MCF 10A (cell line): ENCODE data around the gene TBXAS1. TPM values are rescaled to one million over a fixed set of nuclear protein-coding genes. Genes with fewer than 3 reads are reported as not detected.

Experiments used
- BruUV-seq: library from RNA; stranded (reverse); fragments of 400-500 nt; replicated peaks from 2 replicates; lab custom pipeline; 2021; lab: Mats Ljungman, UMichigan
- CTCF ChIA-PET: fragments of 300-600 bp; sonication (Branson Sonifier 250); formaldehyde crosslinking; extraction: SDS; loops from one replicate; lab custom pipeline; 2021; ENCODE audit warnings: antibody characterized with exemption, inconsistent platforms; lab: Yijun Ruan, JAX
- POLR2A ChIA-PET: fragments of 300-600, 350-650 bp; sonication (Branson Sonifier 250); formaldehyde crosslinking; extraction: SDS; loops from one replicate; lab custom pipeline; 2020; ENCODE audit warnings: antibody characterized with exemption, inconsistent platforms; lab: Yijun Ruan, JAX
- DNase-seq: peaks from one replicate; pipeline ENCODE4 v3.0.0-alpha.2; 2018; ENCODE audit not compliant: unreplicated experiment
- H3K27ac Mint-ChIP-seq: one replicate; pipeline ENCODE4 v1.8.0; 2022; ENCODE audit warnings: mild to moderate bottlenecking, low read depth, mixed read lengths; ENCODE audit not compliant: unreplicated experiment
- H3K27me3 Mint-ChIP-seq: one replicate; pipeline ENCODE4 v1.8.0; 2022; ENCODE audit warnings: mixed read lengths; ENCODE audit not compliant: insufficient read depth, unreplicated experiment
- H3K36me3 Mint-ChIP-seq: one replicate; pipeline ENCODE4 v1.8.0; 2022; ENCODE audit warnings: mild to moderate bottlenecking, moderate library complexity, mixed read lengths; ENCODE audit not compliant: insufficient read depth, unreplicated experiment
- H3K4me1 Mint-ChIP-seq: one replicate; pipeline ENCODE4 v1.8.0; 2022; ENCODE audit warnings: mixed read lengths; ENCODE audit not compliant: insufficient read depth, unreplicated experiment
- H3K4me3 Mint-ChIP-seq: one replicate; pipeline ENCODE4 v1.8.0; 2022; ENCODE audit warnings: mild to moderate bottlenecking, moderate library complexity, mixed read lengths; ENCODE audit not compliant: unreplicated experiment
- H3K9me3 Mint-ChIP-seq: one replicate; pipeline ENCODE4 v1.8.0; 2022; ENCODE audit warnings: mixed read lengths; ENCODE audit not compliant: unreplicated experiment
- intact Hi-C: fragments of 100-400 bp; cut with micrococcal nuclease; formaldehyde crosslinking; loops from 2 replicates; pipeline ENCODE4 v1.14.1; 2022
- total RNA-seq: library from RNA; stranded (reverse); gene quantifications from 2 replicates; pipeline ENCODE4 v1.2.3, GENCODE V29; 2022
- TF ChIP-seq, protein P1 (sequence below): fragments of 200-600 bp; IDR thresholded peaks from one replicate; pipeline ENCODE4 v1.8.0; 2022; ENCODE audit warnings: antibody characterized with exemption, mild to moderate bottlenecking; ENCODE audit not compliant: unreplicated experiment

The TBXAS1 gene
- total RNA-seq, 1 experiment from 2014 or later: 1.5 TPM

DNA sequence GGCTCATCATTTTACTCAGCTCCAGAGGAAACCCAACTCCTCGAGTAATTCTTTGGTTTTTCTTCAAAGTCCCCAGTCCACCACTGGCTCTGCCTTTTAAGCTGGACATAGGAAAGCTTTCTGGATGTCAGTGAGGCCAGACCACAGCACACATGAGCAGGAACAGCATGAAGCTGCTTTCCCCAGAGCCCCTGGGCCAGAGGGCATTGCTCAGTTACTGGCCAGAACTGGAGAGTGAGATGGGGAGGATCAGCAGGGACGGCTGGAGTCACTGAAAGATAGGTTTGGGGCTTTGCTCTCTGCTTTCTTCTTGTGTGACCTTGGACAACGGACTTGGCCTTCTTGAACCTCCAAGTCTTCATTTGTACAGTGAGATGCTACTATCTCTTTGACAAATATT, 190.5 kb downstream of the TBXAS1 start:
- Mint-ChIP-seq H3K27ac (no peak overlapping the region), H3K4me3 (no peak overlapping the region), H3K36me3 (peaks cover 19% of the 10 kb centered on the region), H3K9me3 (no peaks in the 10 kb centered on the region), H3K27me3 (no peaks in the 10 kb centered on the region), H3K4me1 (no peaks in the 10 kb centered on the region)
- no TSS peak for BruUV-seq
- no peak for DNase-seq
- TF ChIP-seq, protein P1, sequence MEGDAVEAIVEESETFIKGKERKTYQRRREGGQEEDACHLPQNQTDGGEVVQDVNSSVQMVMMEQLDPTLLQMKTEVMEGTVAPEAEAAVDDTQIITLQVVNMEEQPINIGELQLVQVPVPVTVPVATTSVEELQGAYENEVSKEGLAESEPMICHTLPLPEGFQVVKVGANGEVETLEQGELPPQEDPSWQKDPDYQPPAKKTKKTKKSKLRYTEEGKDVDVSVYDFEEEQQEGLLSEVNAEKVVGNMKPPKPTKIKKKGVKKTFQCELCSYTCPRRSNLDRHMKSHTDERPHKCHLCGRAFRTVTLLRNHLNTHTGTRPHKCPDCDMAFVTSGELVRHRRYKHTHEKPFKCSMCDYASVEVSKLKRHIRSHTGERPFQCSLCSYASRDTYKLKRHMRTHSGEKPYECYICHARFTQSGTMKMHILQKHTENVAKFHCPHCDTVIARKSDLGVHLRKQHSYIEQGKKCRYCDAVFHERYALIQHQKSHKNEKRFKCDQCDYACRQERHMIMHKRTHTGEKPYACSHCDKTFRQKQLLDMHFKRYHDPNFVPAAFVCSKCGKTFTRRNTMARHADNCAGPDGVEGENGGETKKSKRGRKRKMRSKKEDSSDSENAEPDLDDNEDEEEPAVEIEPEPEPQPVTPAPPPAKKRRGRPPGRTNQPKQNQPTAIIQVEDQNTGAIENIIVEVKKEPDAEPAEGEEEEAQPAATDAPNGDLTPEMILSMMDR: no peak
- intact Hi-C loops: no loop called here
- ChIA-PET POLR2A (interaction anchor here (0.6 kb wide), 2 partner anchors 330 to 1642 kb away, joined by 3 read pairs; no protein-coding TSS in a partner anchor), CTCF (interaction anchor here (0.6 to 3.4 kb wide), 6 partner anchors 14 to 401 kb away, joined by 3 to 12 read pairs (median 7); no protein-coding TSS in a partner anchor)

DNA sequence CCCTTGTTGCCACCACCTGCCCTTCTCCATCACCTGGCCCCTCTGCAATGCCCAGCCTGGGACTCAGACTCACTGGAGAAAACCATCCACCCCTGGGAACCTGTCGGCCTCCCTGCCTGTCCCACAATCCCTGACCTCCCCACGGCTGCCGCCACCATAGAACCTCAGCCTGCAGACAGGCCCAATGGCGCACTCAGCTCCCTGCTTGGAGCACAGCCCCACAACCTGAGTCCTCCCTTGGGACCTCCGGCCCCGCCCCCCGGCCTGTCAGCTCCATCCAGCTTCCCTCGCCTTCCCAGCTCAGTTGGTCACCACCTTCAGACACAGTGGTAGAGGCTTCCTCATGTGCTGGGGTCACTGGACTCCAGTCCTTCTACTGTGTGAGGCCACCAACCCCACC, 192.5 kb downstream of the TBXAS1 start:
- intact Hi-C loops: no loop called here
- Mint-ChIP-seq H3K27me3 (no peaks in the 10 kb centered on the region), H3K4me1 (no peaks in the 10 kb centered on the region), H3K9me3 (no peaks in the 10 kb centered on the region), H3K36me3 (peaks cover 31% of the 10 kb centered on the region), H3K27ac (peak overlapping the region; percentile 73), H3K4me3 (no peak overlapping the region)
- DNase-seq: no peak
- no TSS peak for BruUV-seq
- TF ChIP-seq, protein P1: no peak
- ChIA-PET CTCF (interaction anchor here (0.7 kb wide), 1 partner anchor 371 kb away, joined by 3 read pairs; no protein-coding TSS in a partner anchor), POLR2A (no interaction called here)

DNA sequence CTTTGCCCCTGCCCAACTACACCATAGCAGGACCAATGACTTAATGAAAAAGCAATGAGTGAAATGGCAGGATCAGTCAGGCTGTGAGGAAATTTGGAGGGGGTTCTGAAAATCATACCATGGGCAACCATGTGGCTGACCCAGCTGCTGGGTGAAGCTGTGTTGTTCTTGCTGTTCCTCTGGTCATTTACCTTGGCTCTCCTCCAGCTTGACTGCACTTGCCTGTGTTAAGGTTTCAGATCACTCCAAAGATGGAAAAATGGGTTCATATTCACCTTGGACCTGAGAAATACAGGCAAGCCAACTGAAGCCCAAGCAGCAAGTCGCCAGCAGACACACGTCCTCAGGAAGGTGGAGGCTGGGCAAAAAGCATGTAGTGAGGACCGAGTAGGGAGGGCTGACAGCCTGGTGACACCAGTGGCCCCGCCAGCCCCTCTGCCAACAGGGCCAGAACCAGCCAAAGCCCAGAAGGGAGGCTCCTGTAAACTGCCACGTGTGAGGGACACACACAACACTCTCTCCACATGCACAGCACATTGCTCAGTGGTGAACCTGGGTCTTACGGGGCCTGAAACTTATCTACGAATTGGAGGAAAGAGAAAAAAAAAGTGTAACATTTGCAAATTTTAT, 193.6 kb downstream of the TBXAS1 start:
- Mint-ChIP-seq H3K27me3 (no peaks in the 10 kb centered on the region), H3K4me3 (no peak overlapping the region), H3K27ac (no peak overlapping the region), H3K36me3 (peaks cover 31% of the 10 kb centered on the region), H3K4me1 (no peaks in the 10 kb centered on the region), H3K9me3 (no peaks in the 10 kb centered on the region)
- peak; percentile 29 for DNase-seq
- ChIA-PET CTCF (interaction anchor here (0.6 kb wide), 2 partner anchors 20 to 28 kb away, joined by 4 read pairs; no protein-coding TSS in a partner anchor), POLR2A (interaction anchor here (0.6 kb wide), 1 partner anchor 972 kb away, joined by 3 read pairs; no protein-coding TSS in a partner anchor)
- no TSS peak for BruUV-seq
- TF ChIP-seq, protein P1: no peak
- intact Hi-C loops: no loop called here

DNA sequence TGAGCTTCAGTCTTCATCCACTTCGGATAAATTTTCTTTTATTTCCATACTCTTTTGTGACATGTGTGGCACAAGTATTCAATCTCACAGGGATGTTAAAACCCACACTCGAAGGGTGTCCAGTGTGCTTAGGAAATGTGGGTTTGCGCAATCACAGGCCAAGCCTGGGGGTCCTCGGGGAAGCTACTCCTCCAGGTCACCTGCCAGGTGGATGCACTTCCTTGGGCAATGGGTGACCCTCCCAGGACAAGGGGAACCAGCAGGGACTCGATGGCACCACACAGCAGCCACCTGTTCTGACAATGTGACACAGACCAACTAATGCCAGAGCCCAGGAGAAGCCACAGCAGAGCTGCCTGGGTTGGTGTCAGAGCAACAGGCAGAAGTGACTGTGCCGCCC, 194.7 kb downstream of the TBXAS1 start:
- no peak overlapping the region for H3K27ac Mint-ChIP-seq
- no peak for DNase-seq
- intact Hi-C loops: no loop called here
- H3K4me1 Mint-ChIP-seq: no peaks in the 10 kb centered on the region
- H3K36me3 Mint-ChIP-seq: peaks cover 36% of the 10 kb centered on the region
- H3K4me3 Mint-ChIP-seq: no peak overlapping the region
- no peaks in the 10 kb centered on the region for H3K27me3 Mint-ChIP-seq
- POLR2A ChIA-PET: no interaction called here
- CTCF ChIA-PET: no interaction called here
- H3K9me3 Mint-ChIP-seq: no peaks in the 10 kb centered on the region
- TSS peak; percentile 48 for BruUV-seq
- TF ChIP-seq, protein P1: no peak
